ENCODE results near the gene KIF24.
"Not testable (repeated sequence)": the region's sequence is repeated elsewhere in the genome, so short reads cannot be mapped to it uniquely, and the experiment has no call there.

The KIF24 gene

GRCh38 chr9:34365282-34365681, 36.2 kb upstream of the KIF24 start:
- peaks cover 11% of the 10 kb centered on the region for H3K9me3 Mint-ChIP-seq

GRCh38 chr9:34363619-34364351, 34.7 kb upstream of the KIF24 start:
- Mint-ChIP-seq H3K4me3 (peak overlapping the region; percentile 12 to 73 (median 27)), H3K27me3 (ENCODE audit: low read depth) (no peaks in the 10 kb centered on the region), H3K27ac (peak overlapping the region; percentile 90 to 97 (median 90)), H3K9me3 (peaks cover 11% of the 10 kb centered on the region), H3K4me1 (peaks cover 22% of the 10 kb centered on the region), H3K36me3 (ENCODE audit: low read depth) (peaks cover 15% of the 10 kb centered on the region)
- no peak for TF ChIP-seq CTCF (IDR thresholded peaks at IDR 0.05; ENCODE audit: unreplicated experiment in 3 of 3)

More at GRCh38 chr9:34365282-34365681, 36.2 kb upstream of the KIF24 start:
- Mint-ChIP-seq H3K27me3 (ENCODE audit: low read depth) (no peaks in the 10 kb centered on the region), H3K4me1 (peaks cover 32% of the 10 kb centered on the region), H3K36me3 (ENCODE audit: low read depth) (peaks cover 30% of the 10 kb centered on the region), H3K27ac (no peak overlapping the region), H3K4me3 (no peak overlapping the region)
- no peak for TF ChIP-seq CTCF (IDR thresholded peaks at IDR 0.05; ENCODE audit: unreplicated experiment in 3 of 3)

GRCh38 chr9:34362614-34363214, 33.6 kb upstream of the KIF24 start:
- Mint-ChIP-seq H3K4me1 (peaks cover 22% of the 10 kb centered on the region), H3K4me3 (no peak overlapping the region), H3K9me3 (peaks cover 13% of the 10 kb centered on the region), H3K27ac (peak overlapping the region; percentile 14 to 97 (median 90)), H3K27me3 (ENCODE audit: low read depth) (no peaks in the 10 kb centered on the region), H3K36me3 (ENCODE audit: low read depth) (peaks cover 14% of the 10 kb centered on the region)
- TF ChIP-seq CTCF (IDR thresholded peaks at IDR 0.05; ENCODE audit: unreplicated experiment in 3 of 3) = no peak

- not testable (repeated sequence) for H3K4me3 Mint-ChIP-seq; H3K27me3 Mint-ChIP-seq (ENCODE audit: low read depth); H3K27ac Mint-ChIP-seq; H3K4me1 Mint-ChIP-seq
- Mint-ChIP-seq H3K36me3 (ENCODE audit: low read depth) (peaks cover 13% of the 10 kb centered on the region), H3K9me3 (peaks cover 23% of the 10 kb centered on the region)
Measured at GRCh38 chr9:34352957-34353356, 23.9 kb upstream of the KIF24 start.

- Mint-ChIP-seq H3K9me3 (peaks cover 16% of the 10 kb centered on the region), H3K36me3 (ENCODE audit: low read depth) (peaks cover 10% of the 10 kb centered on the region), H3K27ac (peak overlapping the region in 1 of 3 experiments; percentile 37)
- H3K4me3 Mint-ChIP-seq; H3K4me1 Mint-ChIP-seq; H3K27me3 Mint-ChIP-seq (ENCODE audit: low read depth): not testable (repeated sequence)
Measured at GRCh38 chr9:34352122-34352652, 23.1 kb upstream of the KIF24 start.

- no peaks in the 10 kb centered on the region for H3K9me3 Mint-ChIP-seq
- no peaks in the 10 kb centered on the region for H3K27me3 Mint-ChIP-seq (ENCODE audit: low read depth)
- H3K27ac Mint-ChIP-seq = no peak overlapping the region
- no peak for TF ChIP-seq CTCF (IDR thresholded peaks at IDR 0.05; ENCODE audit: unreplicated experiment in 3 of 3)
- no peak overlapping the region for H3K4me3 Mint-ChIP-seq
- H3K36me3 Mint-ChIP-seq (ENCODE audit: low read depth) = peaks cover 8% of the 10 kb centered on the region
- peaks cover 9% of the 10 kb centered on the region for H3K4me1 Mint-ChIP-seq
Measured at GRCh38 chr9:34349324-34349723, 20.3 kb upstream of the KIF24 start.

- no peaks in the 10 kb centered on the region for H3K9me3 Mint-ChIP-seq
- TF ChIP-seq CTCF (IDR thresholded peaks at IDR 0.05; ENCODE audit: unreplicated experiment in 3 of 3) = no peak
- no peaks in the 10 kb centered on the region for H3K27me3 Mint-ChIP-seq (ENCODE audit: low read depth)
- H3K27ac Mint-ChIP-seq = peak overlapping the region in 1 of 3 experiments; percentile 54
- H3K4me3 Mint-ChIP-seq = no peak overlapping the region
- peaks cover 14% of the 10 kb centered on the region for H3K4me1 Mint-ChIP-seq
- peaks cover 14% of the 10 kb centered on the region for H3K36me3 Mint-ChIP-seq (ENCODE audit: low read depth)
Measured at GRCh38 chr9:34347800-34348158, 18.7 kb upstream of the KIF24 start.

Data from nephron (organoid).